ENCODE measurements around the gene OLIG2.
A peak's percentile ranks its signal among the peaks of the same experiment; 100 is the strongest.

OLIG2 gene

DNA sequence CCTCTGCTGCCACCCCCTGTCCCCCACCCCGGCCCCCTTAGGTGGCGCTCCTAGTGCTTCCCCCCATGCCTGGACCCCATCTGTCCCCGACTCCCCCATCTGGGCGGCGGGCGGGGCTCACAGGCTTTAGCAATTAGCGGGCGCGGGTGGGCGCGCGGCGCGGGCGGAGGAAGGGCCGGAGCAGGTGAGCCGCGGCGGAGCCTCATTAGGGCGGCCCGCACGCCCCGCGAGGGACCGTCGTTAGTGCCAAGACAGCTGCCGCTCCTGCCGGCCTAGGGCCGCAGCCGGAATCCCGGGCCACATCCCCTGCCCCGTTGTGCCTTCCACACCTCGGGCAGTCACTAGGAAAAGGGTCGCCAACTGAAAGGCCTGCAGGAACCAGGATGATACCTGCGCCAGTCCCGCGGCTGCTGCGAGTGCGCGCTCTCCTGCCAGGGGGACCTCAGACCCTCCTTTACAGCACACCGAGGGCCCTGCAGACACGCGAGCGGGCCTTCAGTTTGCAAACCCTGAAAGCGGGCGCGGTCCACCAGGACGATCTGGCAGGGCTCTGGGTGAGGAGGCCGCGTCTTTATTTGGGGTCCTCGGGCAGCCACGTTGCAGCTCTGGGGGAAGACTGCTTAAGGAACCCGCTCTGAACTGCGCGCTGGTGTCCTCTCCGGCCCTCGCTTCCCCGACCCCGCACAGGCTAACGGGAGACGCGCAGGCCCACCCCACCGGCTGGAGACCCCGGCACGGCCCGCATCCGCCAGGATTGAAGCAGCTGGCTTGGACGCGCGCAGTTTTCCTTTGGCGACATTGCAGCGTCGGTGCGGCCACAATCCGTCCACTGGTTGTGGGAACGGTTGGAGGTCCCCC lies 7.6 kb downstream of the OLIG2 start:
- no peak for DNase-seq (ENCODE audit: low spot score)

DNA sequence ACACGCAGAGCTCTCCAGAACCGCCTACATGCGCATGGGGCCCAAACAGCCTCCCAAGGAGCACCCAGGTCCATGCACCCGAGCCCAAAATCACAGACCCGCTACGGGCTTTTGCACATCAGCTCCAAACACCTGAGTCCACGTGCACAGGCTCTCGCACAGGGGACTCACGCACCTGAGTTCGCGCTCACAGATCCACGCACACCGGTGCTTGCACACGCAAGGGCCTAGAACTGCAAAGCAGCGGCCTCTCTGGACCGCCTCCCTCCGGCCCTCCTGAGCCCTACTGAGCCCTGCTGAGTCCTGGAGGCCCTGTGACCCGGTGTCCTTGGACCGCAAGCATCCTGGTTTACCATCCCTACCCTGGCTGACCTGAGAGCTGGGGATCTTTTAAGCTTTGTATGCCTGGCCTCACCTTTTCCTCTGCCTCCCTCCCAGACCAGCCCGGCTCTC lies 8.3 kb downstream of the OLIG2 start:
- DNase-seq (ENCODE audit: low spot score), result no peak

DNA sequence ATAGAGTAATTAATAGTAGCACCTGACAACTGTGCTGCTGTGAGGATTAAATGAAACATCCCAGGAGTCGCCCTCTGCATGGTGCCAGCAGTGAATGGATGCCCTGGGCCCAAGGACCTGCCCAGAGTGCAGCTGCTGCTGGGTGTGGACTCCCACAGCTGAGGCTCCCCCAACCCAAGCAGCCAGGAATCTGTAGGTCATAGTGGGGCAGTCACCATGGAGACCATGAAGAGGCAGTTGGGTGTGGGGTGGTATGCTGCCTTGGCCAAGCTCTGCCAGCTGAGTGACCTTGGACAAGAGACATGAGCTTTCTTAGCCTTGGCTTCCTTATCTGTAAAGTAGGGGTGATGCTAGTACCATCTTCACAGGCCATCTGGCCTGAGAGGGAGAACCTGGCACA lies 9.4 kb downstream of the OLIG2 start:
- no peak for DNase-seq (ENCODE audit: low spot score)

DNA sequence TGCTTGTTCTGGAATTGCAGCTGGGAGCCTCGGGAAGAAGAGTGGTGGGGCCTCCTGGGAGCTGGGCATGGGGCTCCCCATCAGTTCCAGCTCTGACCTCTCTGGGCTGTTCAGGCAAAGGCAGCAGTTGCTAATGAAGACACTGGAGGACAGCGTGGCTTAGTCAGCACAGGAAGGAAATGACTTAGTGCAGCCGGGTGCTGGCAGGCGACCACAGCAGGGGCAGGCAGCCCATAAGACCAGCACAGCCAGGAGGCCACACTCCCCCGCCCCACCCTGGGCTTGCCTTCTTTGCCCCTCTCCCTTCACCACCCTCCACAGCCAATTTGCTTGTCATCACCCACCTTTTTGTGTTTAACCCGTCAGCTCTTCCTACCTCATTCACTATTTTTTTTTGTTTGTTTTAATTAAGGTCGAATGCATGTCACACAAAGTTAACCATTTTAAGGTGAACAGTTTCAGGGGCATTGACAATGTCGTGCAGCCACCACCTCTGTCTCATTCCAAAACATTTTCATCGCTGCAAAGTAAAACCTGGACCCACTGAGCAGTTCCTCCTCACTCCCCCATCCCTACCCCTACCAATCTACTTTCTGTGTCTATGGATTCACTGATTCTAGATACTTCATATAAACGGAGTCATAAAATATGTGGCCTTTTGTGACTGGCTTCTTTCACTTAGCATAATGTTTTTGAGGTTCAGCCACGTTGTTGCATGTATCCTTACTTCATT lies 10.9 kb downstream of the OLIG2 start:
- no peak for DNase-seq (ENCODE audit: low spot score)

DNA sequence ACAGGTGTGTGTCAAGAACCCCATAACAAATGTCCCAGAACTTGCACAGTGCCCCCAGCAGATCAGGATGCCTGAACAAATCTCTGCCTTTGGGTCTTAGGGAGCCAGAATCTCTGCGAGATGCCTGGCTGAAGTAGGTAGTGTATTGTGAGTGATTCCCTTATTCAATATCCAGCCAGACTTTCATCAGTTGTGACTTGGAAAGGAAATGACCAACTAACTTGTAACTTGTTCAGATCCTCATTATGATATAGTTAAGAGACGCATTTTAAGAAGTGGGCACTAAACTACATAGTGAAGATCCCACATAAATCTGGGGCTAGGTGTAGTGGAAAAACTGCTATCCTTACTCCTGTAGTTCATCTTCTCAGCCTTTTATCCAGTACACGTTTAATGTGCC lies 11.8 kb downstream of the OLIG2 start:
- DNase-seq (ENCODE audit: low spot score), result no peak

DNA sequence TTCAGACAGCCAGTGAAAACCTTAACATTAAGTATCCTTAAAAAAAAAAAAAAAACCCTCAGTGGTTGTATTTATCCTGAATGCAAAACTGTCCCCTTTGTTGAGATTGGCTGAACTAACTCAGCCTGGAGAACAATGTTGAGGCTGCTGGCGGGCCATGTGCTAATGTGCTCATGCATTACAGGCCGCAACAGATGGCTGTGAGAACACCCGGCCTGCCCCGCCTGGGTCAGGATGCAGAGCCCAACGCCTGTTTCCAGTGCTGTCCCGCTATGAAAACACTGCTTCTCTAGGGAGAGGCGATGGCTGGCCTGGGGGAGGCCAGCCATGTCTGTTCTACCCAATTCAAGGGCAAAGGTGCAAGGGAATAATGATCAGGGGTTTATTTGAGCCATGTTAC lies 13.8 kb downstream of the OLIG2 start:
- no peak for DNase-seq (ENCODE audit: low spot score)

DNA sequence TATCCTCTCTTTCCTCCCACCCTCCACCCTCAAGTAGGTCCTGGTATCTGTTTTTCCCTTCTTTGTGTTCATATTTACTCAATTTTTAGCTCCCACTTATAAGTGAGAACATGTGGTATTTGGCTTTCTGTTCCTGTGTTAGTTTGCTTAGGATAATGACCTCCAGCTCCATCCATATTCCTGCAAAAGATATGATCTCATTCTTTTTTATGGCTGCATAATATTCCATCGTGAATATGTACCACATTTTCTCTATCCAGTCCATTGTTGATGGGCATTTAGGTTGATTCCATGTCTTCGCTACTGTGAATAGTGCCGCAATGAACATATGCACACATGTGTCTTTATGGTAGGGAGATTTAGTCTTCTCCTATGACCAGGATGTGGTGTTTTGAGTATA lies 14.5 kb downstream of the OLIG2 start:
- no peak for DNase-seq (ENCODE audit: low spot score)

DNA sequence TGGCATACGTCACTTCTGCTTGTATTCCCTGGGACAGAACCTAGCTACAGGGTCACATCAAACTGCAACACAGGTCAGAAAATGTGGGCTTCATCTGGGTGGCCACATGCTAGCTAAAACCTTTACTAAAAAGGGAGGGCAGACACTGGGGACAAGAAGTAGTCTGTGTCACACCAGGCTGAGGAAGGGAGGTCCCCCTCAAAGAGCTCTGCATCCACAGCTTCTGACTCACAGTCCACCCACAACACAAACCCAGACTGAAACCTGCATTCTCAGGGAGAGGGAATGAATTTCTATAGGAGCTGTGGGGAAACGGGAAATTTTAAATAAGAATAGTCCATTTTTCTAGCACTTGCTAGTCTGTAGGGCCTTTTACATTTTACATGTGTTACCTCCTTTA lies 16.2 kb downstream of the OLIG2 start:
- no peak for DNase-seq (ENCODE audit: low spot score)

DNA sequence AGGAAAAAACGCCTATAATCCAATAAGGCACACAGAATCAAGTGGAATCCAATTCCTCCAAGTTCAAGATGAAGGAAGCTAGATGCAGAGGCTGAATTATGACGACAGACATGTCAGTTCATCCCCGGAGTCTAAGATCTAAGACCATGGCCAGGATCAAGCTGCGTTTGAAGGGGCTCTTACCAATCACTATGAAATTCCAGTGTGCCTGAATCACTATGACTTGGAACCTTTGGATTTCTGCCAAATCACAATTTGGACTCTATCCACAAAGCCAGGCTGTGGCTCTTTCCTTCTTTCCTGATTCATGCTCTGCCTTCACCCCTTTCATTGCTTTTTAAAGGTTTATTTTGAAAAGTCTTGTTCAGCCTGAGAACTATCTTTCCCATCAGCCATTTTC lies 17.1 kb downstream of the OLIG2 start:
- DNase-seq (ENCODE audit: low spot score), result no peak

DNA sequence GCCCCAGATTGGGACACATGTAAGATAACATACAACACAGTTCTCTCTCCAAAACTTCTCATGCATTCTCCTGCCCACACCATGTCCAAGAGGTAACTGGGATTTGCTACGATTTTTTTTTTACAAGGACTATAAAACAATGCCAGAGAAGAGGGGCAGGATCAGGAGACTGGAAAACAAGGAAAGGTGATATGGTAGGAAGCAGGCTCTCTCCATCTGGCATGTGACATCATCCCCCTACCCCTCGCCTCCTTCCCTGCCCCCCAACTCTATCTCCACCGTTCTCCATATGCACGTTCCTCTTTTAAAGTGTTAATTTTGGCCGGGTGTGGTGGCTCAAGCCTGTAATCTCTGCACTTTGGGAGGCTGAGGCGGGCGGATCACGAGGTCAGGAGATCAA lies 20.7 kb downstream of the OLIG2 start:
- DNase-seq (ENCODE audit: low spot score), result no peak

DNA sequence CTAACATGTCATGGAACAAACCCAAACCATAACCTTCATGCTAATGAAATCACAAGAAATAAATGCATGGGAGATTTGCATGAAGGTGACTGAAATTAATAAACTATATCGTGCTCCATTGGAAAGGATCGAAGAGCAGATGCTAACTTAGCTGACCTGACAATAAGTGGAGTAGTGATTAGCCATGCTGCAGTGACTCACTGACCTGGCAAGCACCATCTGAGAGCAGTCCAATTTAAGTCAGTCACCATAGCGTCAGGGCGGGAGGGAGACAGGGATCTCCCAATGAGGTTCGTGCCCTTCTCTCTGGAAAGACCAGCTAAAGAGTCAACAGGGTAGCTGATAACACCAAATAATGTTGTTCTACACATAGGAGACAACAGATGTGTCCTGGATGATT lies 21.5 kb downstream of the OLIG2 start:
- no peak for DNase-seq (ENCODE audit: low spot score)

DNA sequence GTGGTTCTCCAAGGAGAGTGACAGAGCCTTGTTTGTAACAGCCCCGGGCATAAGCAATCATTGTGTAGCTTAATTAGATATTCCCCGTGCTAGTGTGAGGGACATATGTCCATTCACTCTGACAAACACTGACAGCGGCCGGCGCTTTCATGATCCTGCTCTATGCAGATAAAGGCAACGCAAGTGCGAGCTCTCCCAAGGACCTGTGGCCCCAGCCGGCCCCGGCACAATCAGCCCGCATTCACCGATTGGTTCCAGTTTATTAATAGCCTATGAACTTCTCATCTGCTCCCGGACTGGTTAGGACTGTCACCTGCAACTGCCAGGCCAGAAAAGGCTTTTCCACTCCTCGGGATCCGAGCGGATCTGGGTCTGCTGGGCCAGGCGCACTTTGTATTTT lies 26.2 kb downstream of the OLIG2 start:
- no peak for DNase-seq (ENCODE audit: low spot score)

DNA sequence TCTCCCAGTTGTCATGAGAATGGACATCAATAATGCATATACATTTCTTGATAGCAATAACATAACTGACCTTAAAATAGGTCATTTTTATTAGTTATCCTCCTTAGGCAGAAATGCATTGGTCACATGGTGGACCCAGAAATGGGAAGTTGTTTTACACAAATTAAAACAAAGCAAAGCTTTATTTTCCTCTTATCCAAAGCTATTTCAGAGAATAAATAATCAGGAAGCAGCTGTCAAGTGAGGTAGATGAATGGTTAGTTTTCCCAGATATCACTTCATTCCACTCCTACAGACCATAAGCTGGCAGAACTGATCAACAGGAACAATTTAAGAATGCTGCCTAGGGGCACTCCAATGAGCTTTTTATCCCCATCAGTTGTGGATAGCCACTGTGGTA lies 28.2 kb downstream of the OLIG2 start:
- DNase-seq (ENCODE audit: low spot score), result no peak

DNA sequence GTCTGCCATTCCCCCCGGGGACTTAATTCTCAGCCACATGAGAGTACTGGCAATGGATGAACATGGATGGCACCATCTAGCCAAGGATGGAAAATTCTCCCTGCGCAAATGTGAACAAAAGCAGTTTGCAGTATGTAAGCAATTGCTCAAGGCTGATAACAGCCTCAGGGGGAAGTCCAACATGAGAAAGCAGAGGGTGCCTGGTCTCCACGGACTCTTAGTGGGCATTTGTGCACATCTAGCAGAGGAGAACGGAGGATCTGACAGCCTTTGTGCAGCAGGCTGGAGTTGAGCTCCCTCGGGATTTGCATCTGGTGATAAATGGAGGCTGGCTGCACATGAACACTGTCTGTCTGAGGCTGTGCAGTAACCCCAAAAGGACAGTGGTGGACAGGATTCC lies 30.3 kb downstream of the OLIG2 start:
- no peak for DNase-seq (ENCODE audit: low spot score)

DNA sequence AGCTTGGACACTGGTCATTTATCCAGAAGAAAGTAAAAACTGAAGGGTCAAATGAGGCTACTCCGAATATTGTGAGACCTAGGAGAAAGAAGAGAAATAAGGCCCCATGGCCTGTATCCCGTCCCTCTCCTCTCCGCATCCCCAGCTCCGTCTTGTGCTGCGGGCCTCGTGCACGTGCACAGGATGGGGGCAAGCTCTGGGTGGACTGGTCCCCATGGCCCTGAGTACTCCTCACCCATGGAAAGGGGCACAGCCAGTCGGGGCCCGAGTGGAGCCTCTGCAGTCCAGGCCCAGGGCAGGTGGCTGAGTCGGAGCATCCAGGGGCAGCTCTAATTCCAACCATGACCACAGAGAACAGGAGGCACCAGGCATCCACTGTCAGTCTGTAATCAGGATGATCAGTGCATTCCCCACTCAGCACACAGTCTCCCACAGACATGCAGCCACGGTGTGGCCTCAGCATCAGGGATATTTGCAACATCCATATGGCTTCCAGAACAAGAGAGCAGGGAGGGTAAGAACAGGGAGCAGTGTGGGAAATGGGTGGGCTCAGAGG lies 31.7 kb downstream of the OLIG2 start:
- no peak for DNase-seq (ENCODE audit: low spot score)

DNA sequence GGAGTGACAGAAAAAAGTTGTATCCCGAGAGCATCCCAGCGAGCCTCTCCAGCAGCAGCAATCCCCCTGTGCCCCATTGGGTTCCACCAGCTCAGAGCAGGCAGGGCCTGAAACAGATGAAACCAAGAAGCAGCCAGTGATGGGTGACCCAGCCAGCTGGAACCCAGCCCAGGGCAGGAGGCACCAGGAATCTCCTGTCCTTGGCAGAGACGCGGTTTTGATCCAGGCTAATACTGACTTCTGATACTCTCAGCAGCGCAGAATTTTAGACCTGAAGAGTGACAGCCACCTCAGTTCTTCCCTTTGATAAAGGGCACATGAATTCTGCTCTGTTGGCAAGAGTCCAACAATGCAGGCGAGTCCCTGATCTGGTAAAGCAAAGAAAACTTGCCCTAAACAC lies 32.8 kb downstream of the OLIG2 start:
- DNase-seq (ENCODE audit: low spot score), result no peak

DNA sequence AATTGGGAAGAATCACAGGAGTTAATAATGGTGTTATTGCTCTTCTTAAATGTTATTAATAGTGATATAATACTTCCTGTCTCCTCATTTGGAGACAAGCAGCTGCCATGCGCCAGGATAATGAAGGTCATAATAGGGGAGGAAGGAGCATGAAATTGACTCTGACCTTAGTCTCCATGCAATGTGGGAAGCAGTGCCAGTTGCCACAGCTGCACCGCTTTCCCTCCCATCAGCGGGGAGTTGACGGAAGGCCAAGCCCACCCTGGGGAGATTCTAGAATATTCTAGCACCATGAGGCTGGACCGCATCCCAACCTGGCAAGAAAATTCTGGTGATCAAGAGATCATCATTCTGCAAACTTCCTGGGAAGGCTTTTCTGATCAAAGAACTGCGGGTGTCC lies 33.2 kb downstream of the OLIG2 start:
- DNase-seq (ENCODE audit: low spot score), result no peak

DNA sequence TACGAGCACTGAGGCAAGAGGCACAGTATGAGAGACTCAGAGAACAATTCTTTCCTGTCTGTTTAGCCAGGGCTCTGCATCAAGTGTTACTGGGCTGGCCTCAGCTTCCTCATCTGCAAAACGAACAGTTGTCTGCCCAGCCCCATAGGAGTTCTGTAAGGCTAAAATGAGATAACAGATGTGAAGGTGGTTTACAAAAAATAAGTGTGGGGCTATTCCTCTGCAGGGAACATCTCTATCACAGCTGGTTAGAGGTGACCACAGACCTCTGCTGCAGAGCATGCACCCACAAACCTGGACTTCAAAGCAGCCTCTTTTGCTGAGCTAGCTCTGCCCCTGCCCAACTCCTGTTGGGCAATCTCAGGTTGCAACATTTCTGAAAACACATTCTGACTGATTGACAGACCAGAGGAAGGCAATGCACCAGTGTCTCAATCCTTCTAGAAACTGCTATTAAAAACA lies 33.7 kb downstream of the OLIG2 start:
- DNase-seq (ENCODE audit: low spot score), result no peak

DNA sequence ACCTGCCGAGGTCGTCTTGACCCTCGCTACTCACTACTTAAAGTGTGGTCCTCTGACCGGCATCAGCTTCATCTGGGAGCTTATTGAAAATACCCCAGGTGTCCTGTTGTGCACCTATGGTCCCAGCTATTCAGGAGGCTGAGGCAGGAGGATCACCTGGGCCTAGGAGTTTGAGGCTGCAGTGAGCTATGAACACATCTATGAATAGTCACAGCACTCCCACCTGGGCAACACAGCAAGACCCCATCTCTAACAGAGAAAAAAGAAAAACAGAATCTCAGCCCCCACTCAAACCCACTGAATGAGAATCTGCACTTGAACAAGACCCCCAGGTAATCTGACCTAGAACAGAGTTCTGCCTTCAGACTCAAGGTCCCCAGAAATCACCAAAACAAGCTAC lies 35.5 kb downstream of the OLIG2 start:
- DNase-seq (ENCODE audit: low spot score), result no peak

DNA sequence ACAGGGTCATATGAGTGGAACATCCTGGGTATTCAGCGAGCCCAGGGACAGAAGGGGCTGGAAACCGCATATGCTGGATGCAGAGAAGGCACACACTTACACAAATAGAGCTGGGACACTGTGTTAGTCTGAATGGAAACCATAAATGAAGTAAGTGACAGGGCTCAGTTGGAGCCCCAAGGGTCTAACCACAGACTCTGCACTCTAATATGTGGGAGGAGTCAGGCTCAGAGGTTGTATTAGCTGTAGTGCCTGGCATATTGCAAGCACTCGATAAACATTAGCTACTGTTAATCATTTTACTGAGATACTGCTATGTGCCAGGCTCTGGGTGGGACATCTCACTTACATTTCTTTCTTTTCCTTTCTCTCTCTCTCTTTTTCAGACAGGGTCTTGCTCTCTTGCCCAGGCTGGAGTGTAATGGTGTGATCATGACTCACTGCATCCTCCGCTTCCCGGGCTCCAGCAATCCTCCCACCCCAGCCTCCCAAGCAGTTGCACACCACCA lies 37.7 kb downstream of the OLIG2 start:
- no peak for DNase-seq (ENCODE audit: low spot score)

DNA sequence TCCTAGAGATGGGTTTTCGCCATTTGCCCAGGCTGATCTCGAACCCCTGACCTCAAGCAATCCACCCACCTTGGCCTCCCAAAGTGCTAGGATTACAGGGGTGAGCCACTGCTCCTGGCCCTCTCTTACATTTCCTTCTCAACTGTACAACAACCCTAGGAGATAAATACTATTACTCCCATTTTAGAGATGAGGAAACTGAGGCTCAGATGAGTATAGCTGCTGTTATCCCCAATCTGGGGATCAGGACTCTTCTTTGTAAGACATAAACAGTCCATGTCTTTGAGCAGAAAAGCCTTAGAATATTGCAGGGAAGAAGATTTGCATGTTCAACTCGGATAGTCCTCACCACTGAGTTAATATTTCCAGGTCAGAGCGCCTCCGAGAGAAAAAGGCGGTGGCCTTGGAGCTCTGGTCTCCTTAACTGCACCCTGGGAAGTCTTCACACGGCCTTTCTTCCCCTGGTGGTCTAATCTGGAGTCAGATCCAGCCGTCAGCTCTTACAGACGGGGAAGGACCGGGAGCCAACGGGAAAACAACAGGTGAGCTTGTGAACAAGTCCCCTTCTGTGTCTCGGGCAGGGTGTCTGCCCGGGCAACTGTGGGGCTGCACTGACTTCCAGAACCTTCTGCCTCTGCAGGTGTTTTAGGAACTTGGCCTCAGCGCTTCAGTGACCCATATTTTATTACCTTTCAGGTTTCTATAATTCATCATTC lies 38.3 kb downstream of the OLIG2 start:
- peak; percentile 50 for DNase-seq (ENCODE audit: low spot score)

All from iPS-NIHi11 (cell line).